SK-N-SH treated with all-trans-retinoic acid at 6 μM for 48 hours (cell line): Measurements from ENCODE around the gene DMP1.

ENCODE experiments used
- ATAC-seq: fragments of 200-7000 bp; cut with Tn5 transposase; 3 replicates; pipeline ENCODE4 v1.9.1; 2020; ENCODE audit warnings: mild to moderate bottlenecking, moderate library complexity
- ARNTL ChIP-seq: fragments of 450-650 bp; formaldehyde crosslinking; IDR thresholded peaks from 2 replicates; pipeline ENCODE4 v1.5.0; 2020; ENCODE audit warnings: low read depth, mild to moderate bottlenecking, moderate library complexity, borderline replicate concordance
- BACH2 ChIP-seq: fragments of 250-450 bp; sonication (Bioruptor Pico); IDR thresholded peaks from 2 replicates; pipeline ENCODE4 v1.9.0; 2021; ENCODE audit warnings: mild to moderate bottlenecking, borderline replicate concordance
- CREB5 ChIP-seq: fragments of 250-450 bp; sonication (Bioruptor Pico); IDR thresholded peaks from 2 replicates; pipeline ENCODE4 v1.5.1; 2020; ENCODE audit warnings: low read depth, mild to moderate bottlenecking, moderate library complexity
- CSDC2 ChIP-seq: fragments of 250-450 bp; sonication (Bioruptor Pico); IDR thresholded peaks from 2 replicates; pipeline ENCODE4 v1.5.0; 2020; ENCODE audit warnings: mild to moderate bottlenecking, moderate library complexity
- ESRRG ChIP-seq: fragments of 250-450 bp; sonication (Bioruptor Pico); IDR thresholded peaks from 2 replicates; pipeline ENCODE4 v1.6.1; 2021; ENCODE audit warnings: mild to moderate bottlenecking
- GLIS3 ChIP-seq: fragments of 250-450 bp; sonication (Bioruptor Pico); IDR thresholded peaks from 2 replicates; pipeline ENCODE4 v1.5.0; 2020; ENCODE audit warnings: mild to moderate bottlenecking, moderate library complexity
- ISL1 ChIP-seq: fragments of 250-450 bp; sonication (Bioruptor Pico); IDR thresholded peaks from 2 replicates; pipeline ENCODE4 v2.1.2; 2022; ENCODE audit warnings: mild to moderate bottlenecking, moderate library complexity
- OSR1 ChIP-seq: fragments of 250-450 bp; sonication (Bioruptor Pico); IDR thresholded peaks from 2 replicates; pipeline ENCODE4 v1.8.0; 2022; ENCODE audit warnings: moderate library complexity, mild to moderate bottlenecking, inconsistent platforms
- PPARA ChIP-seq: fragments of 250-450 bp; sonication (Bioruptor Pico); IDR thresholded peaks from 2 replicates; pipeline ENCODE4 v1.5.0; 2020; ENCODE audit warnings: mild to moderate bottlenecking, borderline replicate concordance
- RARB ChIP-seq: fragments of 250-450 bp; sonication (Bioruptor Pico); IDR thresholded peaks from 2 replicates; pipeline ENCODE4 v1.8.0; 2021; ENCODE audit warnings: mild to moderate bottlenecking, moderate library complexity
- SNAI2 ChIP-seq: fragments of 250-450 bp; sonication (Bioruptor Pico); IDR thresholded peaks from 2 replicates; pipeline ENCODE4 v1.5.0; 2020; ENCODE audit warnings: mild to moderate bottlenecking, moderate library complexity
- TOX ChIP-seq: fragments of 250-450 bp; sonication (Bioruptor Pico); IDR thresholded peaks from 2 replicates; pipeline ENCODE4 v1.8.0; 2021; ENCODE audit warnings: mild to moderate bottlenecking, moderate library complexity, borderline replicate concordance
- ZC3H10 ChIP-seq: fragments of 250-450 bp; sonication (Bioruptor Pico); IDR thresholded peaks from 2 replicates; pipeline ENCODE4 v1.5.1; 2021; ENCODE audit warnings: mild to moderate bottlenecking, moderate library complexity
- ZFP3 ChIP-seq: fragments of 250-450 bp; sonication (Bioruptor Pico); IDR thresholded peaks from 2 replicates; pipeline ENCODE4 v1.5.0; 2020; ENCODE audit warnings: mild to moderate bottlenecking, moderate library complexity
- ZFP30 ChIP-seq: fragments of 450-650 bp; formaldehyde crosslinking; IDR thresholded peaks from 2 replicates; pipeline ENCODE4 v1.5.0; 2022; ENCODE audit warnings: mild to moderate bottlenecking, moderate library complexity
- ZNF565 ChIP-seq: fragments of 450-650 bp; formaldehyde crosslinking; conservative IDR thresholded peaks from 2 replicates; pipeline ENCODE4 v1.5.0; 2020; ENCODE audit warnings: low read depth, mild to moderate bottlenecking, moderate library complexity
- ZNF70 ChIP-seq: fragments of 450-650 bp; formaldehyde crosslinking; IDR thresholded peaks from 2 replicates; pipeline ENCODE4 v1.5.0; 2020; ENCODE audit warnings: mild to moderate bottlenecking, moderate library complexity
- ZNF8 ChIP-seq: fragments of 450-650 bp; formaldehyde crosslinking; IDR thresholded peaks from 2 replicates; pipeline ENCODE4 v1.5.0; 2020; ENCODE audit warnings: mild to moderate bottlenecking, moderate library complexity
- TF ChIP-seq, protein P1 (sequence below): fragments of 250-450 bp; sonication (Bioruptor Pico); IDR thresholded peaks from 2 replicates; pipeline ENCODE4 v1.5.1; 2021; ENCODE audit warnings: mild to moderate bottlenecking, moderate library complexity
- TF ChIP-seq, protein P2 (sequence below): fragments of 250-450 bp; sonication (Bioruptor Pico); IDR thresholded peaks from 2 replicates; pipeline ENCODE4 v1.8.0; 2021; ENCODE audit warnings: low read depth, mild to moderate bottlenecking, moderate library complexity, borderline replicate concordance
- TF ChIP-seq, protein P3 (sequence below): fragments of 250-450 bp; sonication (Bioruptor Pico); IDR thresholded peaks from 2 replicates; pipeline ENCODE4 v1.8.0; 2020; ENCODE audit warnings: mild to moderate bottlenecking, moderate library complexity, borderline replicate concordance
- TF ChIP-seq, protein P4 (sequence below): fragments of 250-450 bp; sonication (Bioruptor Pico); IDR thresholded peaks from 2 replicates; pipeline ENCODE4 v1.5.0; 2020; ENCODE audit warnings: mild to moderate bottlenecking, moderate library complexity

Gene DMP1

DNA sequence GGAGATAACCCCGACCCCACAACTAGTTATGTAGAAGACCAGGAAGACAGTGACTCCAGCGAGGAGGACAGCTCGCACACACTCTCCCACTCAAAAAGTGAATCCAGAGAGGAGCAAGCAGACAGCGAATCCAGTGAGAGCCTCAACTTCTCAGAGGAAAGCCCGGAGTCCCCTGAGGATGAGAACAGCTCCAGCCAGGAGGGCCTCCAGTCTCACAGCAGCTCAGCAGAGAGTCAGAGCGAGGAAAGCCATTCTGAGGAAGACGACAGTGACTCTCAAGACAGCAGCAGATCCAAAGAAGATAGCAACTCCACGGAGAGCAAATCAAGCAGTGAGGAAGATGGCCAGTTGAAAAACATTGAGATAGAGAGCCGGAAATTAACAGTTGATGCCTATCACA lies 12.8 kb downstream of the DMP1 start:
- TF ChIP-seq OSR1 (CRISPR knock-in tag) (no peak), ZNF8 (CRISPR knock-in tag) (no peak), ISL1 (CRISPR knock-in tag) (no peak), CREB5 (no peak), BACH2 (CRISPR knock-in tag) (no peak), SNAI2 (CRISPR knock-in tag) (no peak), RARB (CRISPR knock-in tag) (no peak), ZNF70 (CRISPR knock-in tag) (no peak)
- TF ChIP-seq, protein P1, sequence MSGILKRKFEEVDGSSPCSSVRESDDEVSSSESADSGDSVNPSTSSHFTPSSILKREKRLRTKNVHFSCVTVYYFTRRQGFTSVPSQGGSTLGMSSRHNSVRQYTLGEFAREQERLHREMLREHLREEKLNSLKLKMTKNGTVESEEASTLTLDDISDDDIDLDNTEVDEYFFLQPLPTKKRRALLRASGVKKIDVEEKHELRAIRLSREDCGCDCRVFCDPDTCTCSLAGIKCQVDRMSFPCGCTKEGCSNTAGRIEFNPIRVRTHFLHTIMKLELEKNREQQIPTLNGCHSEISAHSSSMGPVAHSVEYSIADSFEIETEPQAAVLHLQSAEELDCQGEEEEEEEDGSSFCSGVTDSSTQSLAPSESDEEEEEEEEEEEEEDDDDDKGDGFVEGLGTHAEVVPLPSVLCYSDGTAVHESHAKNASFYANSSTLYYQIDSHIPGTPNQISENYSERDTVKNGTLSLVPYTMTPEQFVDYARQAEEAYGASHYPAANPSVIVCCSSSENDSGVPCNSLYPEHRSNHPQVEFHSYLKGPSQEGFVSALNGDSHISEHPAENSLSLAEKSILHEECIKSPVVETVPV (CRISPR knock-in tag) = no peak
- ATAC-seq = no peak

DNA sequence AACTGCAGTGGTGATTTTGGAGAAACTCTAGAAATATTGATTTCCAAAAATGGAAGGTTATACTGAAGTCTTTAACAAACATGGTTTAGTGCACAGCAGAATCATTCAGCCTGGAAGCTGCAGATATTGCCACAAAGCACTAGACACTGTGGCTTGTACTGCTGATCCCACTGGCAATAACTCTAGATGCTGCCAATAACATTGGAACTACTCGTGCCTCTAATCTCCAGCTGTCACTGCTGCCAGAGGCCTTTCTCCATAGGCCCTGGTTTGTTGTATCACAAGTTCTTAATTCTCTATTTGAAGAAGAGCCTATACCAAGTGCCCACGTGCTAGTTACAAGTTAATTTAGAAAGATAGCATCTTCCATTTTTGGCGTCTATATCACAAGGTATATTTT lies 19.3 kb downstream of the DMP1 start:
- TF ChIP-seq GLIS3 (CRISPR knock-in tag) (no peak), TOX (CRISPR knock-in tag) (no peak), CSDC2 (no peak), PPARA (CRISPR knock-in tag) (no peak), ISL1 (CRISPR knock-in tag) (no peak), ZC3H10 (CRISPR knock-in tag) (no peak), ZNF565 (CRISPR knock-in tag) (no peak), CREB5 (no peak), ZNF8 (CRISPR knock-in tag) (no peak)
- TF ChIP-seq, protein P2, sequence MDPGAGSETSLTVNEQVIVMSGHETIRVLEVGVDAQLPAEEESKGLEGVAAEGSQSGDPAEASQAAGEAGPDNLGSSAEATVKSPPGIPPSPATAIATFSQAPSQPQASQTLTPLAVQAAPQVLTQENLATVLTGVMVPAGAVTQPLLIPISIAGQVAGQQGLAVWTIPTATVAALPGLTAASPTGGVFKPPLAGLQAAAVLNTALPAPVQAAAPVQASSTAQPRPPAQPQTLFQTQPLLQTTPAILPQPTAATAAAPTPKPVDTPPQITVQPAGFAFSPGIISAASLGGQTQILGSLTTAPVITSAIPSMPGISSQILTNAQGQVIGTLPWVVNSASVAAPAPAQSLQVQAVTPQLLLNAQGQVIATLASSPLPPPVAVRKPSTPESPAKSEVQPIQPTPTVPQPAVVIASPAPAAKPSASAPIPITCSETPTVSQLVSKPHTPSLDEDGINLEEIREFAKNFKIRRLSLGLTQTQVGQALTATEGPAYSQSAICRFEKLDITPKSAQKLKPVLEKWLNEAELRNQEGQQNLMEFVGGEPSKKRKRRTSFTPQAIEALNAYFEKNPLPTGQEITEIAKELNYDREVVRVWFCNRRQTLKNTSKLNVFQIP (CRISPR knock-in tag) = no peak
- TF ChIP-seq, protein P3, sequence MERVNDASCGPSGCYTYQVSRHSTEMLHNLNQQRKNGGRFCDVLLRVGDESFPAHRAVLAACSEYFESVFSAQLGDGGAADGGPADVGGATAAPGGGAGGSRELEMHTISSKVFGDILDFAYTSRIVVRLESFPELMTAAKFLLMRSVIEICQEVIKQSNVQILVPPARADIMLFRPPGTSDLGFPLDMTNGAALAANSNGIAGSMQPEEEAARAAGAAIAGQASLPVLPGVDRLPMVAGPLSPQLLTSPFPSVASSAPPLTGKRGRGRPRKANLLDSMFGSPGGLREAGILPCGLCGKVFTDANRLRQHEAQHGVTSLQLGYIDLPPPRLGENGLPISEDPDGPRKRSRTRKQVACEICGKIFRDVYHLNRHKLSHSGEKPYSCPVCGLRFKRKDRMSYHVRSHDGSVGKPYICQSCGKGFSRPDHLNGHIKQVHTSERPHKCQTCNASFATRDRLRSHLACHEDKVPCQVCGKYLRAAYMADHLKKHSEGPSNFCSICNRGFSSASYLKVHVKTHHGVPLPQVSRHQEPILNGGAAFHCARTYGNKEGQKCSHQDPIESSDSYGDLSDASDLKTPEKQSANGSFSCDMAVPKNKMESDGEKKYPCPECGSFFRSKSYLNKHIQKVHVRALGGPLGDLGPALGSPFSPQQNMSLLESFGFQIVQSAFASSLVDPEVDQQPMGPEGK (CRISPR knock-in tag) = no peak
- TF ChIP-seq, protein P4, sequence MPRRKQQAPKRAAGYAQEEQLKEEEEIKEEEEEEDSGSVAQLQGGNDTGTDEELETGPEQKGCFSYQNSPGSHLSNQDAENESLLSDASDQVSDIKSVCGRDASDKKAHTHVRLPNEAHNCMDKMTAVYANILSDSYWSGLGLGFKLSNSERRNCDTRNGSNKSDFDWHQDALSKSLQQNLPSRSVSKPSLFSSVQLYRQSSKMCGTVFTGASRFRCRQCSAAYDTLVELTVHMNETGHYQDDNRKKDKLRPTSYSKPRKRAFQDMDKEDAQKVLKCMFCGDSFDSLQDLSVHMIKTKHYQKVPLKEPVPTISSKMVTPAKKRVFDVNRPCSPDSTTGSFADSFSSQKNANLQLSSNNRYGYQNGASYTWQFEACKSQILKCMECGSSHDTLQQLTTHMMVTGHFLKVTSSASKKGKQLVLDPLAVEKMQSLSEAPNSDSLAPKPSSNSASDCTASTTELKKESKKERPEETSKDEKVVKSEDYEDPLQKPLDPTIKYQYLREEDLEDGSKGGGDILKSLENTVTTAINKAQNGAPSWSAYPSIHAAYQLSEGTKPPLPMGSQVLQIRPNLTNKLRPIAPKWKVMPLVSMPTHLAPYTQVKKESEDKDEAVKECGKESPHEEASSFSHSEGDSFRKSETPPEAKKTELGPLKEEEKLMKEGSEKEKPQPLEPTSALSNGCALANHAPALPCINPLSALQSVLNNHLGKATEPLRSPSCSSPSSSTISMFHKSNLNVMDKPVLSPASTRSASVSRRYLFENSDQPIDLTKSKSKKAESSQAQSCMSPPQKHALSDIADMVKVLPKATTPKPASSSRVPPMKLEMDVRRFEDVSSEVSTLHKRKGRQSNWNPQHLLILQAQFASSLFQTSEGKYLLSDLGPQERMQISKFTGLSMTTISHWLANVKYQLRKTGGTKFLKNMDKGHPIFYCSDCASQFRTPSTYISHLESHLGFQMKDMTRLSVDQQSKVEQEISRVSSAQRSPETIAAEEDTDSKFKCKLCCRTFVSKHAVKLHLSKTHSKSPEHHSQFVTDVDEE = no peak
- no peak for ATAC-seq

- ATAC-seq = no peak
- TF ChIP-seq TOX (CRISPR knock-in tag) (no peak), SNAI2 (CRISPR knock-in tag) (no peak), ZC3H10 (CRISPR knock-in tag) (no peak), ZFP30 (CRISPR knock-in tag) (no peak), OSR1 (CRISPR knock-in tag) (no peak), ISL1 (CRISPR knock-in tag) (no peak), ESRRG (CRISPR knock-in tag) (no peak), GLIS3 (CRISPR knock-in tag) (no peak), CREB5 (no peak), ZFP3 (CRISPR knock-in tag) (no peak), BACH2 (CRISPR knock-in tag) (no peak), ARNTL (no peak), CSDC2 (no peak), ZNF565 (CRISPR knock-in tag) (no peak)
- TF ChIP-seq, protein P2 (CRISPR knock-in tag) = no peak
- TF ChIP-seq, protein P3 (CRISPR knock-in tag) = no peak
Observed at GRCh38 chr4:87677731-87678130, 27.7 kb downstream of the DMP1 start.
